ENCODE measurements around the gene RAB18.
"Not testable (repeated sequence)": the region's sequence is repeated elsewhere in the genome, so short reads cannot be mapped to it uniquely, and the experiment has no call there.

The RAB18 gene

GRCh38 chr10:27494116-27494805 lies 9.8 kb upstream of the RAB18 start:
- DNase-seq (ENCODE audit: low read depth): no peak
- H3K4me3 ChIP-seq (ENCODE audit: low read depth, low read length): no peak overlapping the region

GRCh38 chr10:27496137-27496536 lies 8.0 kb upstream of the RAB18 start:
- no peak for DNase-seq (ENCODE audit: low read depth)
- TF ChIP-seq MAX (IDR thresholded peaks at IDR 0.05; ENCODE audit: low read depth, low read length) (no peak), POLR2A (IDR thresholded peaks at IDR 0.05; ENCODE audit: extremely low read depth, insufficient read length) (no peak), MYC (IDR thresholded peaks at IDR 0.05; ENCODE audit: low read depth, low read length) (no peak), CTCF (IDR thresholded peaks at IDR 0.05; ENCODE audit: low read depth, low read length) (no peak)
- H3K4me3 ChIP-seq (ENCODE audit: low read depth, low read length): no peak overlapping the region

More at GRCh38 chr10:27494116-27494805, 9.8 kb upstream of the RAB18 start:
- TF ChIP-seq CTCF (IDR thresholded peaks at IDR 0.05; ENCODE audit: low read depth, low read length) (no peak), MYC (IDR thresholded peaks at IDR 0.05; ENCODE audit: low read depth, low read length) (no peak), POLR2A (IDR thresholded peaks at IDR 0.05; ENCODE audit: extremely low read depth, insufficient read length) (no peak), MAX (IDR thresholded peaks at IDR 0.05; ENCODE audit: low read depth, low read length) (no peak)

GRCh38 chr10:27500096-27500495 lies 4.0 kb upstream of the RAB18 start:
- no peak for TF ChIP-seq MAX (IDR thresholded peaks at IDR 0.05; ENCODE audit: low read depth, low read length)
- no peak for TF ChIP-seq POLR2A (IDR thresholded peaks at IDR 0.05; ENCODE audit: extremely low read depth, insufficient read length)

GRCh38 chr10:27500886-27501285 lies 3.2 kb upstream of the RAB18 start:
- TF ChIP-seq MAX (IDR thresholded peaks at IDR 0.05; ENCODE audit: low read depth, low read length) (no peak), POLR2A (IDR thresholded peaks at IDR 0.05; ENCODE audit: extremely low read depth, insufficient read length) (no peak)

More at GRCh38 chr10:27500096-27500495, 4.0 kb upstream of the RAB18 start:
- no peak overlapping the region for H3K4me3 ChIP-seq (ENCODE audit: low read depth, low read length)
- no peak for DNase-seq (ENCODE audit: low read depth)

GRCh38 chr10:27503498-27504006 lies 552 bp upstream of the RAB18 start:
- no peak for TF ChIP-seq MYC (IDR thresholded peaks at IDR 0.05; ENCODE audit: low read depth, low read length)
- TF ChIP-seq CTCF (IDR thresholded peaks at IDR 0.05; ENCODE audit: low read depth, low read length): no peak
- no peak for TF ChIP-seq POLR2A (IDR thresholded peaks at IDR 0.05; ENCODE audit: extremely low read depth, insufficient read length)
- no peak for TF ChIP-seq MAX (IDR thresholded peaks at IDR 0.05; ENCODE audit: low read depth, low read length)

More at GRCh38 chr10:27500886-27501285, 3.2 kb upstream of the RAB18 start:
- H3K4me3 ChIP-seq (ENCODE audit: low read depth, low read length): no peak overlapping the region
- DNase-seq (ENCODE audit: low read depth): no peak

GRCh38 chr10:27504808-27505460 lies 830 bp downstream of the RAB18 start:
- TF ChIP-seq MAX (IDR thresholded peaks at IDR 0.05; ENCODE audit: low read depth, low read length) (no peak), CTCF (IDR thresholded peaks at IDR 0.05; ENCODE audit: low read depth, low read length) (no peak), MYC (IDR thresholded peaks at IDR 0.05; ENCODE audit: low read depth, low read length) (no peak)
- DNase-seq (ENCODE audit: low read depth): no peak
- peak overlapping the region; percentile 81 for H3K4me3 ChIP-seq (ENCODE audit: low read depth, low read length)

More at GRCh38 chr10:27503498-27504006, 552 bp upstream of the RAB18 start:
- DNase-seq (ENCODE audit: low read depth): peak; percentile 2
- peak overlapping the region; percentile 50 for H3K4me3 ChIP-seq (ENCODE audit: low read depth, low read length)

GRCh38 chr10:27505537-27505936 lies 1.4 kb downstream of the RAB18 start:
- H3K4me3 ChIP-seq (ENCODE audit: low read depth, low read length): peak overlapping the region; percentile 81
- DNase-seq (ENCODE audit: low read depth): not testable (repeated sequence)

All from NB4 (cell line).